Measurements from ENCODE around the gene LGALS7. TPM values are rescaled to one million over a fixed set of nuclear protein-coding genes. Genes with fewer than 3 reads are reported as not detected.

Gene LGALS7
- total RNA-seq, 1 experiment from 2014 or later, result not detected

DNA sequence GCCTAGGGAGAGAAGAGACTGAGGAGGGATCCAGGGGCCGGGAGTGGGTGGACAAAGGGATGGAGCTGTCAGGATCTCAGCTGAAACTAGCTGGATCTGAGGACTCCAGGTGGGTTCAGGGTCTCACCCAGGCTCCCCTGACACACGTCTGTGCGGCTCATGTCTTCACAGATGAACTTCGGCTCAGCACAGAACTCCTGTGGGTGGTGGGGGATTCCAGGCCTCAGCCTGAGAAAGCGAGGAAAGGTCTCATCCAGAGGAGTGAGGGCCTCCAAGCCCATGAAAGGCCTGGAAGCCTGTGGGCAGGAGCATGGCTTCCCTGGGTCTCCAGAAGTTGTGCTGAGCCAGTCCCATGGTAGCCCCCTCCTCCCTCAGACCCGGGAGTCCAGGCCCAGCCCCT, 30.4 kb downstream of the LGALS7 start:
- H3K9me3 ChIP-seq, result no peaks in the 10 kb centered on the region
- no peak overlapping the region for H3K4me3 ChIP-seq (ENCODE audit: low read depth, low read length)
- H3K4me1 Mint-ChIP-seq (ENCODE audit: low read depth, unreplicated experiment), result peaks cover 2% of the 10 kb centered on the region
- no peak overlapping the region for H3K4me3 Mint-ChIP-seq (ENCODE audit: unreplicated experiment)
- DNase-seq, result peak in 1 of 2 experiments; percentile 35
- no peaks in the 10 kb centered on the region for H3K27me3 Mint-ChIP-seq (ENCODE audit: insufficient read depth, unreplicated experiment)
- H3K9me3 Mint-ChIP-seq (ENCODE audit: unreplicated experiment), result no peaks in the 10 kb centered on the region
- H3K27ac Mint-ChIP-seq (ENCODE audit: unreplicated experiment), result no peak overlapping the region
- intact Hi-C loops (cut with micrococcal nuclease; ENCODE audit: unreplicated experiment), result no loop called here
- CTCF ChIA-PET, result interaction anchor here (0.7 kb wide), 1 partner anchor 120 kb away, joined by 8 read pairs; no protein-coding TSS in a partner anchor
- TF ChIP-seq, protein P1, sequence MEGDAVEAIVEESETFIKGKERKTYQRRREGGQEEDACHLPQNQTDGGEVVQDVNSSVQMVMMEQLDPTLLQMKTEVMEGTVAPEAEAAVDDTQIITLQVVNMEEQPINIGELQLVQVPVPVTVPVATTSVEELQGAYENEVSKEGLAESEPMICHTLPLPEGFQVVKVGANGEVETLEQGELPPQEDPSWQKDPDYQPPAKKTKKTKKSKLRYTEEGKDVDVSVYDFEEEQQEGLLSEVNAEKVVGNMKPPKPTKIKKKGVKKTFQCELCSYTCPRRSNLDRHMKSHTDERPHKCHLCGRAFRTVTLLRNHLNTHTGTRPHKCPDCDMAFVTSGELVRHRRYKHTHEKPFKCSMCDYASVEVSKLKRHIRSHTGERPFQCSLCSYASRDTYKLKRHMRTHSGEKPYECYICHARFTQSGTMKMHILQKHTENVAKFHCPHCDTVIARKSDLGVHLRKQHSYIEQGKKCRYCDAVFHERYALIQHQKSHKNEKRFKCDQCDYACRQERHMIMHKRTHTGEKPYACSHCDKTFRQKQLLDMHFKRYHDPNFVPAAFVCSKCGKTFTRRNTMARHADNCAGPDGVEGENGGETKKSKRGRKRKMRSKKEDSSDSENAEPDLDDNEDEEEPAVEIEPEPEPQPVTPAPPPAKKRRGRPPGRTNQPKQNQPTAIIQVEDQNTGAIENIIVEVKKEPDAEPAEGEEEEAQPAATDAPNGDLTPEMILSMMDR (IDR thresholded peaks at IDR 0.05; ENCODE audit: insufficient read depth in 1 of 2, low read depth in 1 of 2, low read length in 1 of 2, severe bottlenecking in 1 of 2, unreplicated experiment in 1 of 2), result no peak
- POLR2A ChIA-PET, result no interaction called here
- no TSS peak for BruUV-seq (replicated peaks)
- peaks cover 4% of the 10 kb centered on the region; the same call in 1 of the 2 replicates for H3K4me1 ChIP-seq
- peaks cover 12% of the 10 kb centered on the region for H3K36me3 Mint-ChIP-seq (ENCODE audit: insufficient read depth, unreplicated experiment)
- no peaks in the 10 kb centered on the region for H3K27me3 ChIP-seq (replicated peaks; ENCODE audit: control insufficient read depth, insufficient read depth, low read length)
- H3K36me3 ChIP-seq (ENCODE audit: control insufficient read depth, insufficient read depth, low read length), result no peaks in the 10 kb centered on the region

DNA sequence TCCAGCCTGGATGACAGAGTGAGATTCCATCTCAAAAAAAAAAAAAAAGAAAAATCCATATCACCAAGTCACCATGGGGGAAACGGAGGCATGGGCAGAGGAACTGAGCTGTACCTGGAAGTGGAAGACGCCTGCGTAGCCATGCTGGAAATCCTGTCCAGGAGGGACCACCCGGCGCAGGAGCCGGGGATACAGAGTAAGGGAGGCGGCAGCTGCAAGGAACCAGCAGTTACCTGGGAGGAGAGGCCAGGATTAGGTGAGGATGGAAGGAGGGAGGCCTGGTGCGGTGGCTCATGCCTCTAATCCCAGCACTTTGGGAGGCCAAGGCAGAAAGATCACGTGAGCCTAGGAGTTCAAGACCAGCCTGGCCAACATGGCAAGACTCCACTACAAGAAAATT, 31.0 kb downstream of the LGALS7 start:
- Mint-ChIP-seq H3K4me3 (ENCODE audit: unreplicated experiment) (no peak overlapping the region), H3K4me1 (ENCODE audit: low read depth, unreplicated experiment) (peaks cover 6% of the 10 kb centered on the region), H3K9me3 (ENCODE audit: unreplicated experiment) (no peaks in the 10 kb centered on the region), H3K36me3 (ENCODE audit: insufficient read depth, unreplicated experiment) (peaks cover 13% of the 10 kb centered on the region), H3K27me3 (ENCODE audit: insufficient read depth, unreplicated experiment) (no peaks in the 10 kb centered on the region), H3K27ac (ENCODE audit: unreplicated experiment) (no peak overlapping the region)
- ChIA-PET POLR2A (interaction anchor here (0.5 kb wide), 1 partner anchor 21 kb away, joined by 5 read pairs; no protein-coding TSS in a partner anchor), CTCF (interaction anchor here (0.6 kb wide), 1 partner anchor 107 kb away, joined by 10 read pairs; no protein-coding TSS in a partner anchor)
- DNase-seq, result peak in 1 of 2 experiments; percentile 31
- no peaks in the 10 kb centered on the region for H3K9me3 ChIP-seq
- no peaks in the 10 kb centered on the region for H3K36me3 ChIP-seq (ENCODE audit: control insufficient read depth, insufficient read depth, low read length)
- intact Hi-C loops (cut with micrococcal nuclease; ENCODE audit: unreplicated experiment), result no loop called here
- H3K4me1 ChIP-seq, result peaks cover 10% of the 10 kb centered on the region; the same call in 1 of the 2 replicates
- H3K4me3 ChIP-seq (ENCODE audit: low read depth, low read length), result no peak overlapping the region
- BruUV-seq (replicated peaks), result no TSS peak
- TF ChIP-seq, protein P1 (IDR thresholded peaks at IDR 0.05; ENCODE audit: insufficient read depth in 1 of 2, low read depth in 1 of 2, low read length in 1 of 2, severe bottlenecking in 1 of 2, unreplicated experiment in 1 of 2), result no peak
- no peaks in the 10 kb centered on the region for H3K27me3 ChIP-seq (replicated peaks; ENCODE audit: control insufficient read depth, insufficient read depth, low read length)

DNA sequence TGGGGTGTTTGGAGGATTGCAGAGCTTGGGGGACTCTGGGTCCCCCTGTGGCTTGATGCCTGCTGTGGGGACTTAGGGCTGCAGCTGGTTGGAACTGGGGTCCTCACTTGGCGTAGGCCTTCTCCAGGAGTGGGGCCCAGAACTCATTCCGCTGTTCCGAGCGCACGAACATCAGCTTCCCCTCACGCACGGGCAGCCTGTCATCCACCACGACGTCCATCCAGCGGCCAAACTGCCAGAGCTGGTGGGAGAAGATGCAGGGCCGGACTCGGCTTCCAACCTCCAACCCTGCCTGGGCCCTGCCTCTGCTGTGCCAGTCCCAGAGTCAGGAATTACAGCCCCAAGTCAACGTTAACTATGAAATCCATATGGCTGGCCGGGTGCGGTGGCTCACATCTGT, 31.6 kb downstream of the LGALS7 start:
- no peaks in the 10 kb centered on the region for H3K9me3 Mint-ChIP-seq (ENCODE audit: unreplicated experiment)

More for the DNA sequence above, 31.6 kb downstream of the LGALS7 start:
- Mint-ChIP-seq H3K4me3 (ENCODE audit: unreplicated experiment) (no peak overlapping the region), H3K36me3 (ENCODE audit: insufficient read depth, unreplicated experiment) (peaks cover 16% of the 10 kb centered on the region), H3K4me1 (ENCODE audit: low read depth, unreplicated experiment) (peaks cover 6% of the 10 kb centered on the region), H3K27ac (ENCODE audit: unreplicated experiment) (no peak overlapping the region), H3K27me3 (ENCODE audit: insufficient read depth, unreplicated experiment) (no peaks in the 10 kb centered on the region)
- ChIA-PET CTCF (no interaction called here), POLR2A (interaction anchor here (0.6 kb wide), 1 partner anchor 78 kb away, joined by 3 read pairs; no protein-coding TSS in a partner anchor)
- intact Hi-C loops (cut with micrococcal nuclease; ENCODE audit: unreplicated experiment), result no loop called here
- H3K9me3 ChIP-seq, result no peaks in the 10 kb centered on the region
- no peaks in the 10 kb centered on the region for H3K27me3 ChIP-seq (replicated peaks; ENCODE audit: control insufficient read depth, insufficient read depth, low read length)
- peaks cover 11% of the 10 kb centered on the region; the same call in 1 of the 2 replicates for H3K4me1 ChIP-seq
- TF ChIP-seq, protein P1 (IDR thresholded peaks at IDR 0.05; ENCODE audit: insufficient read depth in 1 of 2, low read depth in 1 of 2, low read length in 1 of 2, severe bottlenecking in 1 of 2, unreplicated experiment in 1 of 2), result no peak
- BruUV-seq (replicated peaks), result no TSS peak
- H3K36me3 ChIP-seq (ENCODE audit: control insufficient read depth, insufficient read depth, low read length), result no peaks in the 10 kb centered on the region
- no peak overlapping the region for H3K4me3 ChIP-seq (ENCODE audit: low read depth, low read length)
- DNase-seq, result peak in 1 of 2 experiments; percentile 25
